HT-29 (cell line): ENCODE data around the gene SLC29A3. TPM values are rescaled to one million over a fixed set of nuclear protein-coding genes. Genes with fewer than 3 reads are reported as not detected.
"Not testable (repeated sequence)": the region's sequence is repeated elsewhere in the genome, so short reads cannot be mapped to it uniquely, and the experiment has no call there.

ENCODE experiments used
- DNase-seq: peaks from one replicate; pipeline ENCODE4 v3.0.0-alpha.2; 2015; ENCODE audit warnings: low spot score
- total RNA-seq: library from RNA; depleted of rRNA; stranded (reverse); fragments of >200 nt; shearing (Covaris generic); gene quantifications from 2 replicates; pipeline ENCODE4 v1.2.3, GENCODE V29; 2014

The SLC29A3 gene
- total RNA-seq, 1 experiment from 2014 or later: 4.1 TPM

- no peak for DNase-seq
Observed at GRCh38 chr10:71345694-71346093, 26.6 kb downstream of the SLC29A3 start.

- no peak for DNase-seq
Observed at GRCh38 chr10:71346731-71347130, 27.7 kb downstream of the SLC29A3 start.

- no peak for DNase-seq
Observed at GRCh38 chr10:71347587-71348395, 28.7 kb downstream of the SLC29A3 start.

- no peak for DNase-seq
Observed at GRCh38 chr10:71348850-71349249, 29.8 kb downstream of the SLC29A3 start.

- DNase-seq: no peak
Observed at GRCh38 chr10:71349406-71349805, 30.3 kb downstream of the SLC29A3 start.

- DNase-seq: no peak
Observed at GRCh38 chr10:71351087-71351486, 32.0 kb downstream of the SLC29A3 start.

GRCh38 chr10:71351628-71352319, 32.7 kb downstream of the SLC29A3 start:
- DNase-seq: no peak

- DNase-seq: no peak
Observed at GRCh38 chr10:71353639-71354038, 34.6 kb downstream of the SLC29A3 start.

GRCh38 chr10:71354776-71355175, 35.7 kb downstream of the SLC29A3 start:
- no peak for DNase-seq

GRCh38 chr10:71355886-71356285, 36.8 kb downstream of the SLC29A3 start:
- no peak for DNase-seq

GRCh38 chr10:71357792-71358265, 38.8 kb downstream of the SLC29A3 start:
- no peak for DNase-seq

- no peak for DNase-seq
Observed at GRCh38 chr10:71358277-71358676, 39.2 kb downstream of the SLC29A3 start.

- DNase-seq: not testable (repeated sequence)
Observed at GRCh38 chr10:71358906-71359305, 39.8 kb downstream of the SLC29A3 start.

GRCh38 chr10:71359364-71360046, 40.4 kb downstream of the SLC29A3 start:
- DNase-seq: no peak

GRCh38 chr10:71360735-71361134, 41.7 kb downstream of the SLC29A3 start:
- no peak for DNase-seq

GRCh38 chr10:71361581-71361980, 42.5 kb downstream of the SLC29A3 start:
- no peak for DNase-seq

- no peak for DNase-seq
Observed at GRCh38 chr10:71362141-71362540, 43.1 kb downstream of the SLC29A3 start.

- DNase-seq: no peak
Observed at GRCh38 chr10:71363936-71364335, 44.9 kb downstream of the SLC29A3 start.

- no peak for DNase-seq
Observed at GRCh38 chr10:71365366-71365765, 46.3 kb downstream of the SLC29A3 start.

GRCh38 chr10:71366690-71367089, 47.6 kb downstream of the SLC29A3 start:
- DNase-seq: no peak

- DNase-seq: no peak
Observed at GRCh38 chr10:71367271-71367670, 48.2 kb downstream of the SLC29A3 start.

- DNase-seq: no peak
Observed at GRCh38 chr10:71368176-71368575, 49.1 kb downstream of the SLC29A3 start.
